GM12872 (cell line): ENCODE measurements around the gene AK8.

Source experiments
- CTCF ChIP-seq: IDR thresholded peaks from 3 replicates; pipeline ENCODE4 v1.5.1; 2011; ENCODE audit warnings: low read depth, mild to moderate bottlenecking, low read length, moderate library complexity; ENCODE audit not compliant: insufficient read depth

Gene AK8

GRCh38 chr9:132740526-132741309 lies 137.4 kb downstream of the AK8 start:
- no peak for TF ChIP-seq CTCF

- no peak for TF ChIP-seq CTCF
Observed at GRCh38 chr9:132739710-132740310, 138.3 kb downstream of the AK8 start.

- TF ChIP-seq CTCF: no peak
Observed at GRCh38 chr9:132733260-132733815, 144.7 kb downstream of the AK8 start.

GRCh38 chr9:132732326-132733259 lies 145.5 kb downstream of the AK8 start:
- TF ChIP-seq CTCF: no peak

- no peak for TF ChIP-seq CTCF
Observed at GRCh38 chr9:132731230-132731629, 146.9 kb downstream of the AK8 start.

- no peak for TF ChIP-seq CTCF
Observed at GRCh38 chr9:132730054-132731033, 147.7 kb downstream of the AK8 start.
